GM06990 (cell line): ENCODE results near the gene CUX1.

Experiments used
- DNase-seq: peaks from one replicate; pipeline ENCODE4 v3.0.0-alpha.2; 2011; ENCODE audit not compliant: insufficient read length; ENCODE audit errors: extremely low read depth
- H3K27me3 ChIP-seq: replicated peaks from 2 replicates; pipeline ENCODE4 v1.6.0; 2011; ENCODE audit warnings: low read length; ENCODE audit not compliant: control insufficient read depth, insufficient read depth
- H3K36me3 ChIP-seq: 2 replicates; pipeline ENCODE4 v1.5.1; 2011; ENCODE audit warnings: low read length; ENCODE audit not compliant: control insufficient read depth, insufficient read depth
- H3K4me3 ChIP-seq: replicated peaks from 2 replicates; pipeline ENCODE4 v1.5.1; 2011; ENCODE audit warnings: low read depth, mild to moderate bottlenecking, control low read depth, low read length
- TF ChIP-seq, protein P1 (sequence below): IDR thresholded peaks from 2 replicates; pipeline ENCODE4 v1.5.1; 2011; ENCODE audit warnings: low read length, control low read depth, mild to moderate bottlenecking, inconsistent platforms; ENCODE audit not compliant: insufficient read depth, poor library complexity, severe bottlenecking

CUX1 gene

DNA sequence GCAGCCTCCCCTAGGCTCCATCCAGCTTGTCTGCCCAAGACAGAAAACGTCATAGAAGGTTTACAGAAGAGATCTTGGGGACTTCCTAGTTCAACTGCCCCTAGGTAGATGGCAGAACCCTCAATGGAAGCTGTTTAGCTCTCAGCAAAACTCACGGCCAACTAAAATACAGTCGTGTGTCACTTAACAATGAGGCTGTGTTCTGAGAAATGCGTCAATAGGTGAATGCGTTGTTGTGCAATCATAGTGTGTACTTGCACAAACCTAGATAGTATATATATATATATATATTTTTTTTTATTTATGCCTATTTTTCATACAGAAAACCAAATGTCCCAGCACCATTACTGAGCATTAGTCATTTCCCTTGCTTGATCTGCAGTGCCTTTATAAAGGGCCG is 368.9 kb downstream of the CUX1 start:
- DNase-seq = no peak
- H3K36me3 ChIP-seq = peaks cover 2% of the 10 kb centered on the region
- TF ChIP-seq, protein P1, sequence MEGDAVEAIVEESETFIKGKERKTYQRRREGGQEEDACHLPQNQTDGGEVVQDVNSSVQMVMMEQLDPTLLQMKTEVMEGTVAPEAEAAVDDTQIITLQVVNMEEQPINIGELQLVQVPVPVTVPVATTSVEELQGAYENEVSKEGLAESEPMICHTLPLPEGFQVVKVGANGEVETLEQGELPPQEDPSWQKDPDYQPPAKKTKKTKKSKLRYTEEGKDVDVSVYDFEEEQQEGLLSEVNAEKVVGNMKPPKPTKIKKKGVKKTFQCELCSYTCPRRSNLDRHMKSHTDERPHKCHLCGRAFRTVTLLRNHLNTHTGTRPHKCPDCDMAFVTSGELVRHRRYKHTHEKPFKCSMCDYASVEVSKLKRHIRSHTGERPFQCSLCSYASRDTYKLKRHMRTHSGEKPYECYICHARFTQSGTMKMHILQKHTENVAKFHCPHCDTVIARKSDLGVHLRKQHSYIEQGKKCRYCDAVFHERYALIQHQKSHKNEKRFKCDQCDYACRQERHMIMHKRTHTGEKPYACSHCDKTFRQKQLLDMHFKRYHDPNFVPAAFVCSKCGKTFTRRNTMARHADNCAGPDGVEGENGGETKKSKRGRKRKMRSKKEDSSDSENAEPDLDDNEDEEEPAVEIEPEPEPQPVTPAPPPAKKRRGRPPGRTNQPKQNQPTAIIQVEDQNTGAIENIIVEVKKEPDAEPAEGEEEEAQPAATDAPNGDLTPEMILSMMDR = no peak

DNA sequence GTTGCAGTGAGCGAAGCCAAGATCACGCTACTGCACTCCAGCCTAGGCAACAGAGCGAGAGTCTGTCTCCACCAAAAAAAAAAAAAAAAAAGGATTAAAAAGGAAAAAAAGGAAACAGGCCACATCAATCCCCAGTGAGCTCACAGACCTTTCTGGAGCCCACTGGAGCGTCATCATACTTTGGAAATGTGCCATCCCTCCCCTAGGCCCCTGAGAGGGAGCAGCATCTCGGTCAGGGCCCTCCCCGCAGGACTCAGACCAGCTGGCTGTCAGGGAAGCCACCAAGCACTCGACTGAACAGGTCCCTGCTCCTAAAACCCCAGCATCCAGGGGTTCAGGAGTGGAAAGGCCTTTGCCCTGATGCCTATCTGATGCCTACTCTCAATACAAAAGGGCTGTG is 371.3 kb downstream of the CUX1 start:
- Histone ChIP-seq H3K27me3 (no peaks in the 10 kb centered on the region), H3K4me3 (no peak overlapping the region), H3K36me3 (peaks cover 11% of the 10 kb centered on the region)
- TF ChIP-seq, protein P1 = no peak
- DNase-seq = no peak

More for the DNA sequence above, 368.9 kb downstream of the CUX1 start:
- Histone ChIP-seq H3K27me3 (no peaks in the 10 kb centered on the region), H3K4me3 (no peak overlapping the region)

DNA sequence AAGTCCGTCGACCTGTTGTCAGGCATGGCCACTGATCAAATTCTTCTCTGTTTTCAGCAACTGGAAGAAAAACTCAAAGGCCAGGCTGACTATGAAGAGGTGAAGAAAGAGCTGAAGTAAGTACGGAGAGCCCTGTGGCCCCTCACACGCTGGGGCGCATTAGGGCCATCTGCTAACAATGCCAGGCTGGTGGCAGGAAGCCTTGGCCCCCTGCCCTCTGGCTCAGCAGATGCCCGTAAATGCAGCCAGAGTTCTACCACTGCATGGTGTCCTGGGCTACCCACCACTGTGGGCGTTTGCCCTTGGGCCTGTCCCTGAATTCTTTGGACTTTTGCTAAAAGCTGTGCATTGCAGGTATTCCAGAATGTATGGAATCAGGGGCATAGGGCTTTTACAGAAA is 372.3 kb downstream of the CUX1 start:
- Histone ChIP-seq H3K36me3 (peaks cover 11% of the 10 kb centered on the region), H3K27me3 (no peaks in the 10 kb centered on the region), H3K4me3 (no peak overlapping the region)
- TF ChIP-seq, protein P1 = no peak
- no peak for DNase-seq

DNA sequence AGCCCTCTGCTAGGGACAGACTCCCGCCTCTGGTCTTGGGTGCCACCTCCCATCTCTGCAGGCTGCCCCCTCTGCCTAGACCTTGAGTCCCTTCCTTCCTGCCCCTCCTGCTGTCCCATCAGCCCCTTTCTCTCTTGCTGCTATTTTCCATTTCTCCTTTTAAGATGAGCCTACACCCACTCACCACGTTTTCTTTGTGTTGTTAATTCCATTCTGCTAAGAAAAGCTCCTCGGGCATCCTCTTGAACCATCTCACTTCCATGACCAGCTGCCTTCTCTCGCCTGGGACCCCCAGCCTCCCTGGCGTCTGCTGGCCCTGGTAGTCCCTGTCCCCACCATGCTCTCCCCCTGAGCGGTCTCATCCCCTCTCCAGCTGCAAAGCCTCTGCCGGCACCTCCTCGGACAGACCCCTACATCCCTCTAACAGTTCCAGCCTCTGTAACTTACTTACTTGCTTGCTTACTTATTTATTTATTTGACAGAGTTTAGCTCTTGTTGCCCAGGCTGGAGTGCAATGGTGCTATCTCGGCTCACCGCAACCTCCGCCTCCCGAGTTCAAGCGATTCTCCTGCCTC is 373.4 kb downstream of the CUX1 start:
- TF ChIP-seq, protein P1 = no peak
- Histone ChIP-seq H3K4me3 (no peak overlapping the region), H3K36me3 (peaks cover 13% of the 10 kb centered on the region), H3K27me3 (no peaks in the 10 kb centered on the region)
- DNase-seq = no peak

DNA sequence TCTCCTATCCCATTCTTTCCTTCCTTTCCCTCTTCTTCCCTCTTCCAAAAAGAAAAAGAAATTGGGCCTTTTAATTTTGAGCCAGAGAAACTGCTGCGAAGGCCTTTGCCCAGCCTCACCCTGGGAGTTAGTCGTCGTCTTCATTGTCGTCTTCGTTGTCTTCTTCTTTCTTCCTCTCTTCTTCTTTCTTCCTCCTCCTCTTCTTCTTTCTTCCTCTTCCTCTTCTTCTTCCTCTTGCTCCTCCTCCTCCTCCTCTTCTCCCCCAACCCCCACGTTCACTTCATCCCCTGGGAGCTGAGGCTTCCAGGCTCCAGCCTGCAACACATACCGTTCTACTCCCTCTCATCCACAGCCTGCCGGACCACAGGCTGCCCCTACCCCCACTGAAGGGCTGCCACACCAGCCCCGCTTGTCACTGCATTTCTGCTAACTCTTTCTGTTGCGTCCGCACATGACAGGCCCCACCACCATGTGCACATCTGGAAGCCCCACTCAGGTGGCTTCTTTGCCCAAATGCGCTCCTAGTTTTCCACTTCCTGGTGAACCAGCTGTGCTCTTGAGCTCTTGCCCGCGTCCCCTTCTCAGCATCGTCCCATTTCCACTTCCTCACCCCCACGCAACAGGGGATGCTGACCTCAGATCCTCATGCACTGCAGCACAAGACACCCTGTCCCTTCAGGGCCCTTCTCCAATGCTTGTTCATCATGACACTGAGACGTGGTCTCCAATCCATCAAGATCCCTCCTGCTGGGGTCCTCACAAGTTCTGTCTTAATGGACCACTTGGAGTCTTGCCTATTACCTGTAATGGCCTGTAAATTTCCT is 374.3 kb downstream of the CUX1 start:
- TF ChIP-seq, protein P1 = no peak
- H3K36me3 ChIP-seq = peaks cover 13% of the 10 kb centered on the region
- H3K27me3 ChIP-seq = no peaks in the 10 kb centered on the region
- no peak overlapping the region for H3K4me3 ChIP-seq
- DNase-seq = no peak
